HG02763 (cell line): Measurements from ENCODE around the gene ZSCAN23.
"Not testable (repeated sequence)": the region's sequence is repeated elsewhere in the genome, so short reads cannot be mapped to it uniquely, and the experiment has no call there.

ENCODE experiments used
- ATAC-seq: cut with Tn5 transposase; IDR thresholded peaks from one replicate; pipeline ENCODE4 v1.9.1; 2021; ENCODE audit warnings: mild to moderate bottlenecking, moderate library complexity; ENCODE audit not compliant: unreplicated experiment

ZSCAN23 gene

GRCh38 chr6:28442586-28442985 is 705 bp downstream of the ZSCAN23 start:
- ATAC-seq = no peak

- ATAC-seq = no peak
Observed at GRCh38 chr6:28436404-28436803, 6.9 kb downstream of the ZSCAN23 start.

DNA sequence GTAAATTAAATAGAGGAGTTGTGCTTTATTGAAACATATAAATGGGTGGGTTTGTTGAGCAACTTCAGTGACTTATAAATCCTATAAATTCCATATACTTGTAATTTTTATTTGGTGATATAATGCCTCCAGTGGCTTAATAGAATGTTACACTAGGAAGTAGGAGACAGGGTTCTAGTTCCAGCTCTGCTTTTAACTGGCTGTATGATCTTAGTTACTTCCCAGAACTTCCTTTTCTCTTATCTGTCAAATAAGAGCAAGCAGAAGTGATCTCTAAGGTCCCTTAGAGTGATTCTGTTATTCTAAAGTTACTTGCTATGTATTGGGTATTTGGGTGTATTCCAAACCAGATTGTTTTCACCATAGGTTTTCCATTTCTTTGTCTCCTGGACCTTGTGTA is 10.2 kb downstream of the ZSCAN23 start:
- ATAC-seq = no peak

DNA sequence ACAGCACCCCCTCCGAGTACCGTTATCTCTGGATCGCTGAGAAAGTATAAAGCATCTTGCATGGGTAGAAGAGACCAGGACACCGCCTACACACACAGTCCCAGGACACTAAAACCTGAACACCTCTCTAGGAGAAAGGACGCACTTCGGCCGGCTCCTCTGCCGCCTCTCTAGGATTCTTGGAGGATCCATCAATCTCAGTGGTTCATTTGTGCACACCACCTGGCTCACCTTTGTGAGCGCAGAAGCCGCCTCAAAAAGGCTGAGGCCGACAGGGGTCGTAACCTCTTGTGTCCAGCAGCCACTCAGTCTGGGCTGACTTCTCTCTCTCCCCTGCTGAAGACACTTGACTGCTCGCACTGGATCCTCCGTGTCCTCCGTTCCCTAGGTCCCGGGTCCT is 13.5 kb downstream of the ZSCAN23 start:
- ATAC-seq = no peak

GRCh38 chr6:28425944-28426541 is 17.2 kb downstream of the ZSCAN23 start:
- no peak for ATAC-seq

- ATAC-seq = no peak
Observed at GRCh38 chr6:28424163-28424562, 19.1 kb downstream of the ZSCAN23 start.

GRCh38 chr6:28423546-28423945 is 19.7 kb downstream of the ZSCAN23 start:
- no peak for ATAC-seq

DNA sequence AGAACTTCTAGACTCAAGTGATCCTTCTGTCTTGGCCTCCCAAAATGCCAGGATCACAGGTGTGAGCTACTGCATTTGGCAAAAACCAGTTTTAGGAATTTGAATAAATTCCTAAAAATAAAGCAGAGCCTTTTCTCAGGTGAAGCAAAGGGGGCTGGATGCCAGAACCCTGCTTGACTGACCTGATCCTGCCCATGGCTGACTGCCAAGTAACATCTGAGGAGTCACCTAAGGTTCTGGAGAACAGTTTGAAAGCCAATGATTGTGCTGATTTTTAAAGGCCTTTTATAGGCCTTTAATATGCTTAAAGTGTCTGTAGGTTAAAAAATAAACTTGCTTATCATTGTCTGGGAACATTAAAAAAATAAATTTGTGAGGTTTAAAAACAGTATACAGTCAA is 29.6 kb downstream of the ZSCAN23 start:
- no peak for ATAC-seq

GRCh38 chr6:28410767-28411166 is 32.5 kb downstream of the ZSCAN23 start:
- ATAC-seq = no peak

GRCh38 chr6:28408076-28408802 is 35.1 kb downstream of the ZSCAN23 start:
- no peak for ATAC-seq

DNA sequence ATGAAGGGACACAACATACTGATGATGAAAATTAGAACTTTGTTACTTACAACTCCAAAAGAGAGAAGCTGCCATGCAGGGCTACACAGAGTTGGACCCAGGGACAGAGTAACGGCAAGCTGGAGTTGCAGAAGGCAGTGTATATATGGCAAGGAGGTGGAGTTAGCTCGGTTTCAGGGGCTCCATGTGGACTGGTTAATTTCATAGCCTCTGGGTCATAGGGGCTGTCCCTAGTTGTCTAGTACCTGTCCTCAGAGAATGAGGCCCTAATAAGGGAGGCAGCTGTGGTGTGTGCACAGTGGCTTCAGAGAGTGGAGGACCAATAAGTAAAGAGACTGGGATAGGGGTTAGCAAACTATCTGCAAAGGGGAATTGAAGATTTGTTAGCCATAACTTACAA is 35.9 kb downstream of the ZSCAN23 start:
- ATAC-seq = no peak

GRCh38 chr6:28403923-28404322 is 39.4 kb downstream of the ZSCAN23 start:
- not testable (repeated sequence) for ATAC-seq

DNA sequence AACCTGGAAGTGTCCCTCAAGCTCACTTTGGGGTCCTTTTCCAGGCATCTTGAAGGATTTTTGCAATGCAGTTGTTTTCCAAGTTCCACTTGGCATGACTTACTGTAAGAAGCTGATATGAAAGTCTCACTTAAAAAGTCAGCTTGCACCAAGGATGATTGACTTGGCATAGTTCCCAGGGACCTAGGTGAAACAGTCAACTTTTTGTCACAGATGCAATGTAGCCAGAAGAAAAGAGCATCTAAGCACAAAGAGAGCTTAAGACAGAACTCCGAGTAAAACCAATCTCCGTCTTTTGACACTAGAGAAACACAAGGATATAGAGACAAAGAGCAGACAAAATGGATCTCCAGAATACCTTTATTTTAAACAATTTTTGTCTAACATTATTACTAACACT is 41.1 kb downstream of the ZSCAN23 start:
- ATAC-seq = no peak

- ATAC-seq = no peak
Observed at GRCh38 chr6:28401172-28401571, 42.1 kb downstream of the ZSCAN23 start.

DNA sequence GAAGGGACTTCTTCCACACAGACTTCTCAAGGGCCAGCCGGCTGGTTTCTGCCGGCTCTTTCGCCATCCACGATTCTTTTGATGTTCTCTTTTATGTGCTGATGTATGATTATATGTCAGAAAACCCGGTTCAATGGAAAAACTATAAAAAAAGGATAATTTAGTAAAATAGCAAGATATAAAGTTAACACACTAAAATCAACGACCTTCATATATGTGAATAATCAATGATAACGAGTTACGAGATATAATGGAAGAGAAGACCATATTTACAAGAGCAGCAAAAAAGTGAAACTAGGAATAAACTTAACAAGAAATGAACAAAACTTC is 43.2 kb downstream of the ZSCAN23 start:
- ATAC-seq = no peak

DNA sequence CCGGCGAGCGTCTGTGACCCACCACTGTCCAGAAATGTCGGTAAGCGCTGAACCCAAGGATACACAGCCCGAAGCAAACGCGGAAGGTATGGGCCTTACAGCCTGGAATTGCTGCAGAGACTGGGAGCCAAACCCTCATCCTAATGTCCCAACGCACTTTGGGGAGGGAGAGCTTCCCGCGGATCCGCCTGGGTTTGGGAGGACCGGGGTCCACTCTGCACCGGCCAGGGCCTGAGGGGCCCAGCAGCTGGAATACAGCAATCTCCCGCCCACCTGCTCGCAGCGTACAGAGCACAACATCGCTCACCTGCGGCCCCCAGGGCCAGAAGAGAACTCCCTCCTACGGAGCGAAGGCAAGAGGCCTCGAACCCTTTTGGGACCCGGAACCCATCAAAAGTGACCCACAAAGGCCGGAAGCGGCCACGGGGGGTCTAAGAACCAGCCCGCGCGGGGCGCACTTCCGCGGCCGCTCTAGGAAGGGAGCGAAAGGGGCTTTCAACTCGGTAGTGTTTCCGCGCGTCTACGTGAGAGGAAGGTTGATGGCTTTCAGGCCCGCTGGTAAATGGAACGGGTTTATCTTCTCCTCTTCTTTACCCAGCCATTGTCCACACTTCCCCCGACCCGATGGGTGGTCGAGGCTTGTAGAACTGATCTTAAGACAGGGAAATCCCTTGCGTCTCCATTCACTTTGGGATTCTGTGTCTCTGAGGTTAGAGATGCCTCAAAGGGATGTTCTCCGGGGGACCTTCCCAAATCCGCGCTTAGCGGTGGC is 43.8 kb downstream of the ZSCAN23 start, which contains the start of gene ZSCAN12:
Gene ZSCAN12 (minus strand): TSS at position 398 of the 772 bp plus-strand sequence. CDS start 1,342 bp downstream, outside the sequence.
- ATAC-seq = peak; percentile 90

DNA sequence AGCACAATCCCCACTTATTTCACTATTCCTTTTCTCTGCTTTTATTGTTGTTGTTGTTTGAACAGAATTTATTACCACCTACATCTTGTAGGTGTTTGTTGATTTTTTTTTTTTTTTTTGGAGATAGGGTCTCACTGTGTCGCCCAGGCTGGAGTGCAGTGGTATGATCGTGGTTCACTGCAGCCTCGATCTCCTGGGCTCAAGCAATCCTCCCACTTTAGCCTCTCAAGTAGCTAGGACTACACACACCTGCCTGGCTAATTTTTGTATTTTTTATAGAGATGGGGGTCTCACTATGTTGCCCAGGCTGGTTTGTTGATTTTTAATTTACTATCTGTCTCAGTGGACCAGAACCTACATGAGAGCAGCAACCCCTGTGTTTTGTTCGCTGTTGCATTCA is 47.4 kb downstream of the ZSCAN23 start:
- no peak for ATAC-seq

DNA sequence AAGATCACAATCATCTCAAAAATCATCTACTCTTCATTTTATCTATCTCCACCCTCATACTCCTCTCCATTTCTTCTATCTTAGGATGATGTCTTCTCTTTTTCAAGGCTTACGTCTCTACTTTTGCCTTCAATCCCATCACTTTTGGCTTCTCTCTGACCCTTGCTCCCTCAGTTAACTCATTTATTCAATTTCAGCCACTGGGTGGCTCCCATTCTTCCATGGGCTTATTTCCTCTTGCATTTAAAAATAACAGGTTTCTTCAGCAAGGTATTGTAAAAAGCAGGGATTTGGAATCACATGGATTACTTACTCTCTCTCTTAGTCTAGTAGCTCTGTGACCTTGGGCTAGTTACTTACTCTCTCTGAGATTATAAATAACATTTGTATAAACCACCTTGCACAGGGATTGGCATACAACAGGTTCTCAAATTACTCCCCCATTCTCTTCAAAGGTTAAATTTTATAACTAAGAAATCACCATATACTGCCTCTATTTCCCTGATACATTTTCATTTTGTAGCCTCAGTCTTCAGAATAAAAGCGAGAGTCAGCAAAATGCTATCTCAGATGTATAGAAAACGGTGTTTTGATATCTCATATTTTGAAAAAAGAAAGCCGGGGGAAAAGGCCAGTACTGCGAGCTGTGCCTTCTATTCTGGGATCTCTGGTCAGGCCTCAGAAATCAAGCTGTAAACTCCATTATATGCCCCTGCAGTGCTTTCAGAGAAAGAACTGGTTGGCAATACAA is 49.2 kb downstream of the ZSCAN23 start:
- no peak for ATAC-seq

- ATAC-seq = no peak
Observed at GRCh38 chr6:28390688-28391087, 52.6 kb downstream of the ZSCAN23 start.

- no peak for ATAC-seq
Observed at GRCh38 chr6:28384143-28384533, 59.2 kb downstream of the ZSCAN23 start.
